GM21737 (cell line): ENCODE measurements around the gene TCF4.

Experiments used
- ATAC-seq: cut with Tn5 transposase; IDR thresholded peaks from one replicate; pipeline ENCODE4 v1.9.1; 2021; ENCODE audit warnings: mild to moderate bottlenecking, moderate library complexity; ENCODE audit not compliant: unreplicated experiment

The TCF4 gene

GRCh38 chr18:55547705-55548056 lies 40.3 kb downstream of the TCF4 start:
- ATAC-seq = no peak

GRCh38 chr18:55546851-55547704 lies 40.9 kb downstream of the TCF4 start:
- no peak for ATAC-seq

DNA sequence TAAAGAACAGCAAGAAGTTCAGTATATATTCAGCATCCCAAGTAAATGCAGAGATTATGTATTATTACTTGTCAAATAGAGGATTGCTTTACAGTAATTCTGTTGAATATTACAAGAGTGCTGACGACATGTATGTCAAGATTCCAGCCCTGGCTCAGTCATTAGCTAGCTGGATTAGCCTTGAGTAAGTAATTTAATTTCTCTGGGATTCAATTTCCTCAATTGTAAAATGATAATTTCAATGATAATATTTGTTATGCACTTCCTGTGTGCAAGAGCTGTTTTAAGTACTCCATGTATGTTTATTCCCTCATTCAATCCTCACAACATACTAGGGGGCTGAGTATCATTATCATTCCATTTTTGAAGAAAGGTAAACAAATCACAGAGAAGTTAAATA lies 44.0 kb downstream of the TCF4 start:
- ATAC-seq = no peak

GRCh38 chr18:55543130-55543704 lies 44.8 kb downstream of the TCF4 start:
- no peak for ATAC-seq

- ATAC-seq = no peak
Measured at GRCh38 chr18:55541571-55541970, 46.4 kb downstream of the TCF4 start.

GRCh38 chr18:55539240-55539639 lies 48.8 kb downstream of the TCF4 start:
- no peak for ATAC-seq

- no peak for ATAC-seq
Measured at GRCh38 chr18:55534996-55535395, 53.0 kb downstream of the TCF4 start.

DNA sequence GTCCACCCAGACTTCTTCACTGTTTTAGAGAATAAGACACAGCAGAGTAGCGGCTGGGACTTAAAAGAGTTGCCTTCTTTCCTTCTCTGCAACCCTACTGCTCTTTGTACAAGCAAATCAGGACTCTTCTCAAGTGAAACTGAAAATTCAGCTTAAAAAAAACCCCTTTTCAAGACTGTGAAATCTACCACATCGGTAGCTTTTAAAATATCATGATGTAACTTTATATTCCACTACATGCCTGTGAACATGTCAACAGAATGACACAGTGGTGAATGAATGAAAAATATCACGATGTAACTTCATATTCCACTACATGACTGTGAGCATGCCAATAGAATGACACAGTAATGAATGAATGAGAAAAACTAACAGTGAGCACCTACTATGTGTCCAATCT lies 53.4 kb downstream of the TCF4 start:
- ATAC-seq = no peak

DNA sequence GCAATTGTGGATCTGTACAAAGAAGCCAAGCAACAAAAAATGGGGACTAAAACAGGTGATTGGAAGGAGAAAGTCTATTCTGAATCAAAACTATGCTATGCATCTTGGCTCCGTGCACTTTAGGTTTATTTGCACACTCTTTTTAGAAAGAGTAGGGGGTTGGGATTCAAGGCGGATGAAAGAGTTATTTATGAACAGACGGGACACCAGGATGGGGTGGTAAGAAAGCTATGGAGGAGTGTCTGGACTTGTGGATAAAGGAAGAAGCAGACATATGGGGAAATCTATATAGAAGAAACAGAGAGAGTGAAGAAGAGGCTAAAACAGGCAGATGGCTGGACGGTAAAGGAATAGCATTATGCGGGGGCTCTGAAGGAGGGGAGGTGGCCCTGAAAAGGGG lies 57.8 kb downstream of the TCF4 start:
- no peak for ATAC-seq

DNA sequence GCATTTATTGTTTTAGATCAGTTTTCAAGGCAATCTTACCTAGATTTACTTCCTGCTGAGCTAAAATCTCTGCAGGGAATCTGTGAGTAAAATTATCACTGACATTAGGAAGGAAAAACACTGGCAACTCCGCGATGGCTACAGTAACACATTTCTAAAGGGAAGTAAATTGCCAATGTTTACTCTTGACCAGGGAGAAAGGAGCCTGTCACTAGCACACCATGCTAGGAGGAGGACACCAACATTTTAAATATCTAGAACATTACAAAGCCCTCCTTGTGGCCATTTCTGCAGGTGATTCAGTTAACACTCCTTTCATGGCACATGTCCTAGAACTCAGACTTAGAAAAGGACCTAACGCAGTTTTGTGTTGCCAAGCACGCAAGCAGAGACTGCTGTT lies 58.4 kb downstream of the TCF4 start:
- ATAC-seq = no peak

DNA sequence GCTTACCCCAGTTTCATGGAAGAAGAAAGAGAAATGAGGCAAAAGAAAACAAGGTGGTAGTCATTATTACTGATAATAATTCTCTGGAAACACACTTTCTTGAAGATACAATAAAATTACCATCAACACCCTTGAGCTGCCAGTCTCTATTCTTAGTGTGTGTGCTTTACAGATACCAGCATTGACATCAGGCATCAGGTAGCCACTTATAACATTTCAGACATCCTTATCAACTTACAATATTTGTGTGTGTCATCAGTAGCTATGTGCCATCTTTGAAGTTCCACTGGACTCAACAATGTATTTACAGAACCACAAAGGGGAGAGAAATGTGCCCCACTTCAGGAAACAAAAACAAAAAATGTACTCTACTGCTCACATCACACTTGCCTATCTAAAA lies 62.1 kb downstream of the TCF4 start:
- ATAC-seq = no peak

DNA sequence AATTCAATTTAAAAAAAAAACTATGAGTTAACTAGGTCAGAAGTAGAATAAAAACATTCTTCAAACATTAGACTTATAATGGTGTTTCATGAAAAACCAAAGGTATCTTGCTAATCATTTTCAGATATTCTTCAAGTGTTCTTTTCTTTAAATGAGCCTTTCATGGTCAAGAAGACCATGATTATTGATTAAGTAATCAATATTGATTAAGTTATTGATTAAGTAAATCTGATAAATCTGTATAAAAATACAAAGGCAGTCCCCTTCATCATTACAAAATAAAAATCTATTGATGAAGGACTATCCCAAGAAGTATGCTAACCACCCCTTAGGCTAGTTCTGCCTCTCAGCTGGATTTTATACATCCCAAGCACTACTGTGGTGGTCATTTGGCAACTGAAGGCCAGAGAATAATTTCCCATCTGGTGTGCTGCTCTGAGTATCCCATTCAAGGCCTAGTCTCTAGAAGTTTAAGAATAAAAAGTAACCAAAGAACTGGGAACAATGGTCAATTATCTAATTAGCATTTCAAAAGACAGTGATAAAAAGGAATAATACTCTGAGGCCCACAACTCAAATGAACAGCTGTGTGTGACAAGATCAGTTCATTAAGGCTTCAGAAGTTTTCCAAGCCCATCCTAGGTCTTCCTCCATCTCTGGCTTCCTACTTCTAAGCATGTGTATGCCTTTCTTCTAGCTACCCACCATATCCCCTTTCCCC lies 63.5 kb downstream of the TCF4 start:
- no peak for ATAC-seq

GRCh38 chr18:55523001-55523400 lies 65.0 kb downstream of the TCF4 start:
- no peak for ATAC-seq

DNA sequence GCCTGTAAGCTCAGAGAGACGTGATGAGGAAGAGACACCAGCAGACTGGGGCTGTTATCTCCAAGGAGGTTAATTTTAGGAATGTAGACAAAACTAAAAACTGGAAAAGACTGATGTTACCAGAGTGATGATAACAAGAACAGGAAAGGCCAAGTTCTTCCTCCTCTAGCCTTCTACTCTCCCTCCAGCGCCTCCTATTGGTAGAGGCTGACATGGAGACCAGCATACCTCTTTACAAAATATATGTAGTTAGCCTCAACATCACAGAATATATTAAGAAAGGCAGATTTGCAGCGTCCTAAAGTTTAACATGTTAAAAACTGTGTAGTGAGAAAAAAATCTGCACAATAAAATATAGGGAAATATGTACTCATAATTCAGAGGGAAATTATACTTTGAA lies 66.0 kb downstream of the TCF4 start:
- ATAC-seq = no peak

DNA sequence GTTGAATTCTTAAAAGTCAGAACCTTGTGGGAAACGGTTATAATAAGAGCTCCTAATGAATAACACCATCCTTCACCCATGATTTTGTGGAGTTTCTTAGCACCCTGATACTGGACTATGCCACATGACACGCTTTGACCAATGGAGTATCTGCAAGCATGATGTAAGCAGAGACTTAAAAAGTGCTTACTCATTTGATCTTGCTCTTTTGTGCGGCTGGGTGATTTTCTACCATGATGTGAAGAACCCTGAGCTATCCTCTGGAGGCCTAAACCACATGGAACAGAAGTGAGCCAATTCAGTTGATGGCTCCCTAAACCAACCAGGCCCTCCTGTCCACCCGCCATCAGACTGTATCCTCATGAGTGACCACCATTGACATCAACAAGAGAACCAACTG lies 70.9 kb downstream of the TCF4 start:
- ATAC-seq = no peak

- no peak for ATAC-seq
Measured at GRCh38 chr18:55515941-55516710, 71.9 kb downstream of the TCF4 start.

- no peak for ATAC-seq
Measured at GRCh38 chr18:55515214-55515613, 72.8 kb downstream of the TCF4 start.

- ATAC-seq = no peak
Measured at GRCh38 chr18:55513161-55513560, 74.8 kb downstream of the TCF4 start.

DNA sequence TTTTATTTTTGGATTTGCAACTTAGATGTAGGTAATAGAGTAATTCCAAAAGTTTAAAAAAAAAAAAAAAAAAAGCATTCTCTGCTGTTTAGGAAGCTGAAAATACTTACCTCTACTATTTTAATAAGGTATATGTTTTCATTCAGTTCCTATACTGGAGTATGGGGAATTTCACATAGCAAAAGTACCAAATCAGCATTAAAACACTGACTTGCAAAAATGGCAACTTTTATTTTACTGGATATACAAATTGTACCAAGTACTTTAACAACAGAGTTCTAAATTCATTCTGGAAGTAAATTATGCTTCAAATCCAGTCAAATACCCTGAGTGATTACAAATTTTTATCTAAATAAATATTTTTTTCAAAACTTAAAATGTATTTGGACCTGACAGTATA lies 76.7 kb downstream of the TCF4 start:
- no peak for ATAC-seq

DNA sequence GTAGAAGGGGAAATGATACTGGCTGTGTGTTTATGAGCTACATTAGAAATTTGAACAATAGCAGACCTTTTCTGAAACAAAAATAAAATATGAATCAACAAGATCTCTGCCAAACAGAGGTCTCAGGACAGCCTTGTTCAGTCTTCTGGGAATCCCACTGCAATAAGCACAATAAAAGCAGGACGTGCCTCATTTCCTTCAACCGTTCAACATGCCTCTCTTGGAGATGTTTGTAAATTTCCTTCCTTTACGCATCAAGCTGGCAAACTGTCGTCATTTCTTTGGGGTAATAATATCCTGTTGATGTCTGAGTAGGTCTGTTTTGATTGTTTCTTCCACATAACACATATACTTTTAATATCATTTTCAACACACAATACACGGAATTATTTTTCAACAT lies 77.2 kb downstream of the TCF4 start:
- no peak for ATAC-seq

GRCh38 chr18:55509631-55510324 lies 78.2 kb downstream of the TCF4 start:
- peak; percentile 62 for ATAC-seq
